Fibroblast of the aortic adventitia (primary cell): ENCODE results near the gene ISG20. TPM values are rescaled to one million over a fixed set of nuclear protein-coding genes. Genes with fewer than 3 reads are reported as not detected.

Experiments
- DNase-seq: peaks from one replicate; pipeline ENCODE4 v3.0.0-alpha.2; 2010; ENCODE audit warnings: low read depth
- H3K4me3 ChIP-seq: 2 replicates; pipeline ENCODE4 v1.5.1; 2011; ENCODE audit warnings: low read depth, mild to moderate bottlenecking, control low read depth, low read length, moderate library complexity
- total RNA-seq: library from RNA; depleted of rRNA; stranded (reverse); fragments of >200 nt; gene quantifications from 2 replicates; pipeline ENCODE4 v1.2.3, GENCODE V29; 2012; ENCODE audit warnings: low replicate concordance
- TF ChIP-seq, protein P1 (sequence below): IDR thresholded peaks from 2 replicates; pipeline ENCODE4 v1.5.1; 2011; ENCODE audit warnings: mild to moderate bottlenecking, low read length, control low read depth, inconsistent platforms; ENCODE audit not compliant: insufficient read depth

ISG20 gene
- total RNA-seq, 1 donor: 1.9 TPM

DNA sequence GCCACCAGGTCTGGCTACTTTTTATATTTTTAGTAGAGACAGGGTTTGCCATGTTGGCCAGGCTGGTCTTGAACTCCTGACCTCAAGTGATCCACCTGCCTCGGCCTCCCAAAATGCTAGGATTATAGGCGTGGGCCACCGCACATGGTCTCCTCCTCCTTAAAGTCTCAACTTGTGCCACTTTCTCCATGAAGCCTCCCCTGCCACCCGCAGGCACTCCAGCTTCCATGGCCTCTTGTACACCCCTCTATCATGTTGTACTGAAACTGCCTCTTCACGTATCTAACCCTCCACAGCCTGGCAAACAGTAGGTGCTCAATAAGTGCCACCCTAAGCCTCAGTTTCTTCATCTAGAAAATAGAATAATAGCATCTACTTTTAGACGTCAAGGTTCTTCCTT, 39.9 kb downstream of the ISG20 start:
- TF ChIP-seq, protein P1, sequence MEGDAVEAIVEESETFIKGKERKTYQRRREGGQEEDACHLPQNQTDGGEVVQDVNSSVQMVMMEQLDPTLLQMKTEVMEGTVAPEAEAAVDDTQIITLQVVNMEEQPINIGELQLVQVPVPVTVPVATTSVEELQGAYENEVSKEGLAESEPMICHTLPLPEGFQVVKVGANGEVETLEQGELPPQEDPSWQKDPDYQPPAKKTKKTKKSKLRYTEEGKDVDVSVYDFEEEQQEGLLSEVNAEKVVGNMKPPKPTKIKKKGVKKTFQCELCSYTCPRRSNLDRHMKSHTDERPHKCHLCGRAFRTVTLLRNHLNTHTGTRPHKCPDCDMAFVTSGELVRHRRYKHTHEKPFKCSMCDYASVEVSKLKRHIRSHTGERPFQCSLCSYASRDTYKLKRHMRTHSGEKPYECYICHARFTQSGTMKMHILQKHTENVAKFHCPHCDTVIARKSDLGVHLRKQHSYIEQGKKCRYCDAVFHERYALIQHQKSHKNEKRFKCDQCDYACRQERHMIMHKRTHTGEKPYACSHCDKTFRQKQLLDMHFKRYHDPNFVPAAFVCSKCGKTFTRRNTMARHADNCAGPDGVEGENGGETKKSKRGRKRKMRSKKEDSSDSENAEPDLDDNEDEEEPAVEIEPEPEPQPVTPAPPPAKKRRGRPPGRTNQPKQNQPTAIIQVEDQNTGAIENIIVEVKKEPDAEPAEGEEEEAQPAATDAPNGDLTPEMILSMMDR: no peak
- DNase-seq: no peak
- no peak overlapping the region for H3K4me3 ChIP-seq

GRCh38 chr15:88680241-88681001, 41.6 kb downstream of the ISG20 start:
- TF ChIP-seq, protein P1: no peak
- no peak for DNase-seq
- H3K4me3 ChIP-seq: no peak overlapping the region

- H3K4me3 ChIP-seq: no peak overlapping the region
- no peak for DNase-seq
- TF ChIP-seq, protein P1: no peak
Measured at GRCh38 chr15:88681610-88682221, 42.9 kb downstream of the ISG20 start.

GRCh38 chr15:88684345-88684744, 45.5 kb downstream of the ISG20 start:
- no peak for DNase-seq
- H3K4me3 ChIP-seq: no peak overlapping the region
- TF ChIP-seq, protein P1: no peak

- no peak for DNase-seq
- TF ChIP-seq, protein P1: no peak
- no peak overlapping the region for H3K4me3 ChIP-seq
Measured at GRCh38 chr15:88686166-88686565, 47.4 kb downstream of the ISG20 start.

DNA sequence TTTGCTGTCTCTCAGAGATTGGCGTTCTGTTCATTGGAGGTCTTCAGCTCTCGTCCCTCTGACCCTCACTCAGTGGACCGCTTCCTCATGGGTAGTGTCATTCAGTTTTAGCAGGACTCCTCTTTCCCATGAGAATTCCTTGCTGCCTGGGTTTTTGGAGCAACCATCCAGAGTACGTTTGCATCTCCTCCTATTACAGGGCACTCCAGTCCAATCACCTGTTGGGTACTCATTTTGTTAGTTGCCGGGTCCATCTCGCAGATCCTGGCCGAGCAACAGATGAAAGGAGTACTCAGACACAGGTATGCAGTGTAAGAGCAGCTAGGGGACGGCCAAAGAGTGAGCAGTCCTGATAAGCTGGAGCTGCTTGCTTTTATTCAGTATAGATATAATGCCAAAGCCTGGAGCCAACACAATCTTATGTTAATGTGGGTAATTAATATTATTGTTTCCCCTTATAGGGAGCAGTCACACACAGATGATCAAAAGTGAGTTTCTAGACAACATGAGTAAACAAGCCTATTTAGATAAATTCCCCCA, 49.6 kb downstream of the ISG20 start:
- DNase-seq: no peak
- no peak overlapping the region for H3K4me3 ChIP-seq
- TF ChIP-seq, protein P1: no peak
